Measurements from ENCODE around the gene CAMKK1.

- TF ChIP-seq FOXP1 (CRISPR knock-in tag; IDR thresholded peaks at IDR 0.05; ENCODE audit: borderline replicate concordance) (no peak), ZBTB43 (CRISPR knock-in tag; IDR thresholded peaks at IDR 0.05) (no peak), ZMAT4 (CRISPR knock-in tag; IDR thresholded peaks at IDR 0.05) (no peak)
These were observed 7.8 kb upstream of the CAMKK1 start for GRCh38 chr17:3900646-3901045.
